ENCODE results near the gene OR52K1. TPM values are rescaled to one million over a fixed set of nuclear protein-coding genes. Genes with fewer than 3 reads are reported as not detected.
"Not testable (repeated sequence)": the region's sequence is repeated elsewhere in the genome, so short reads cannot be mapped to it uniquely, and the experiment has no call there.

Gene OR52K1
- total RNA-seq, 1 donor from 2014 or later: not detected

DNA sequence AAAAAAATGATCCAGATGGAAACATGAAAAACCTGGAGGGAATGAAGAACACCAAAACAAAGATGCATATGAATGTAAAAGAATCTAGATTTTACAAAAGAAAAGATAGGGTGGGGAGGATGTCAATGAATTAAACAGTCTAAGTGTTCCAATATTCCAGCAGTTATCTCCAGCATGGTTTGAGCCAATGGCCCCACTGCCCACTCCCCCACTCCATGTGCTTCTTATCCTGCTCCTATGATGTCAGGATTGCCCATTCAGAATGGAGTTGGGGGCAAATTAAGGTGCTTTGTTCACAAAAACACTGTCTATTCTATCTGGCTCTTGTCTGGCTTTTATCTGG lies 1.2 kb upstream of the OR52K1 start:
- no peak for ATAC-seq (ENCODE audit: poor library complexity)
- DNase-seq: no peak
- intact Hi-C loops (cut with DNase I): no loop called here

DNA sequence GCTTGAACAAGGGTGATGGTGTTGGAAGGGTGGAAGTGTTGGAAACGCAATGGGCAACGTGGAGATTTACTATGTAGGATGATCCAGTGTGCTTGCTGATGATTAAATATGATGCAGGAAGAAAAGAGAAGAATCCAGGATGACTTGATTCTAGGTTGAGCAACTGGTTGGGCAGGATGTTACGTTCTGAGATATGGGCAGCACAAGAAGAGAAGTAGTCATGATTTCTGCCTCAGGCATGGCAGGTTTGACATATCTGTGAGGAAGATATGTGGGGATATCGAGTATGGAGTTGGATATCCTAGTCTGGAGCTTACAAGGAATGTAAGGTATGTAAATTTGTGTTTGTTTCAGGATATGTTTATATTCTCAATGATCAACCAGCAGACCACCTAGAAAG lies 1.9 kb downstream of the OR52K1 start:
- intact Hi-C loops (cut with DNase I): no loop called here
- DNase-seq: no peak
- ATAC-seq (ENCODE audit: poor library complexity): no peak

- DNase-seq; intact Hi-C loops (cut with DNase I); ATAC-seq (ENCODE audit: poor library complexity): not testable (repeated sequence)
These were observed 9.0 kb downstream of the OR52K1 start for GRCh38 chr11:4491405-4491804.

DNA sequence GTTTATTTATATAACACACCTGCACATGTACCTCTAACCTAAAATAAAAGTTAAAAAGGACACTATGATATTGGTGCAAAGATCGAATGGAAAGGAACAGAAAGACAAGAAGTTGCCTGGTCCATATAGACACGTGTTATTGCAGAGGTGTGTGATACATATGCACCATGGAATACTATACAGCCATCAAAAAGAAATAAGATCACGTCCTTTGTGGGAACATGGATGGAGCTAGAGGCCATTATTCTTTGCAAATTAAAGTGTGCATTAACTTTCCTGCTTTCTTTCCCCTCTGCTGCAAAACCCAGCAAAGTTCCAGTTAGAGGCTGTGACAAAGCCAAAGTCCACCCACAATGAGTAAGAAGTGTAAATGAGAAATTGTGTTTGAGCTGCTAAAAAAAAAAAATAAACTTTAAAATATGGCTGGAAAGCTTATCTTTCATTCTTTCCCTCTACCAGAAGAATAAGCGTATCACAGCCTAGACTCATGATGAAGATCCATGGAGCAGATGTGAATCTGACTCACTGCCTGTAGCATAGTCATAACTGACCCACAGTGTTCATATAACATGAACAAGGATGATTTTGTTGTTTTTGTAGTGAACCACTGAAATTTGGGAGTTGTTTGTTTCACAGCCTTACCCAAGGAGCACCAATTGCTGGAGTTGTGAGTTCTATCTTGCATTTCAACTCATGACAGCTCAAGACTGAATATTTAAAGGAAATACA lies 9.6 kb downstream of the OR52K1 start:
- intact Hi-C loops (cut with DNase I): loop anchor here (2.0 kb wide), 1 partner anchor 305 kb away; no protein-coding TSS in a partner anchor
- DNase-seq: no peak
- no peak for ATAC-seq (ENCODE audit: poor library complexity)

DNA sequence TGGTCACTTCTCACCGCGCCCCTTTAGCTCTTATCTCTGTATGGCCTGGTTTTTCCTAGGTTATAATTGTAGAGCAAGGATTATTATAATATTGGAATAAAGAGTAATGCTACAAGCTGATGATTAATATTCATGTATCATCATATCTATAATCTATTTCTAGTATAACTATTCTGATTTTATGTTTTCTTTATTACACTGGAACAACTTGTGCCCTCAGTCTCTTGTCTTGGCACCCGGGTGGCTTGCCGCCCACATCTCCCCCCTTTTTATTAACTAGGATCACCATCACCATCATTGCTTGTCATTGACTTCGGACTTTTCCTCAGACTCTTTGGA lies 11.0 kb downstream of the OR52K1 start:
- no peak for DNase-seq
- ATAC-seq (ENCODE audit: poor library complexity): no peak
- intact Hi-C loops (cut with DNase I): loop anchor here (2.0 kb wide), 1 partner anchor 307 kb away; no protein-coding TSS in a partner anchor

- no peak for ATAC-seq (ENCODE audit: poor library complexity)
- no peak for DNase-seq
- intact Hi-C loops (cut with DNase I): no loop called here
These were observed 13.0 kb downstream of the OR52K1 start for GRCh38 chr11:4495487-4495886.

GRCh38 chr11:4495986-4496385 lies 13.5 kb downstream of the OR52K1 start:
- DNase-seq (no peak), ATAC-seq (ENCODE audit: poor library complexity) (no peak)
- intact Hi-C loops (cut with DNase I): no loop called here

DNA sequence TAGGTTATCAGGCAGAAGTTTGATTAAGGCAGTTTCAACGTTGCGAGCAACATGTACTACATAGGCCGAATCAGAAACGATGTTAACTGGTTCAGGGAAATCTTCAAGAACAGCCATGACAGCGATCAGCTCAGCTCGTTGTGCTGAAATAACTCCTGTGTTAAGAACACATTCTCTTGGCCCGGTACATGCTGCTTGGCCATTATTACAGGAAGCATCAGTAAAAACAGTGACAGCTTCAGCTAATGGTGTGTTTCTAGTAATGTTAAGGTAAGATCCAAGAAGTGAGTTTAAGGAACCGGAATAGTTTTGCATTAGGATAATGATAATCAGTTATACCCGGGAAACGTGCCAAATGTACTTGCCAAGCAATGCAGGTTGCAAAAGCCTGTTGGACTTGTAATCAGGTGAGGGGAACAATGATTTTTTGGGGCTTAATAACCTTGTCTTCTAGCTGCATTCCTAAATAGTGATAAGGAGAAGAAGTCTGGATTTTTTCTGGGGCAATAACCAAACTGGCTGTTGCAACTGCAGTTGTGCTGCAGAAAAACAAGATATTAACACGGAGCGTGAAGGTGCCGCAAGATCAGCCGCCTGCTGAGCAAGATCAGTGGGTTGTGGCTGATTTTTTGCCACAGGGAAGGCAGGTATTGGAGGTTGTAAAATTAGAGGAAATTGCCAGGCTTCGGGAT lies 14.3 kb downstream of the OR52K1 start:
- intact Hi-C loops (cut with DNase I): no loop called here
- DNase-seq: no peak
- ATAC-seq (ENCODE audit: poor library complexity): peak; percentile 46

GRCh38 chr11:4508886-4509285 lies 26.4 kb downstream of the OR52K1 start:
- intact Hi-C loops (cut with DNase I): no loop called here
- ATAC-seq (ENCODE audit: poor library complexity): no peak
- no peak for DNase-seq

DNA sequence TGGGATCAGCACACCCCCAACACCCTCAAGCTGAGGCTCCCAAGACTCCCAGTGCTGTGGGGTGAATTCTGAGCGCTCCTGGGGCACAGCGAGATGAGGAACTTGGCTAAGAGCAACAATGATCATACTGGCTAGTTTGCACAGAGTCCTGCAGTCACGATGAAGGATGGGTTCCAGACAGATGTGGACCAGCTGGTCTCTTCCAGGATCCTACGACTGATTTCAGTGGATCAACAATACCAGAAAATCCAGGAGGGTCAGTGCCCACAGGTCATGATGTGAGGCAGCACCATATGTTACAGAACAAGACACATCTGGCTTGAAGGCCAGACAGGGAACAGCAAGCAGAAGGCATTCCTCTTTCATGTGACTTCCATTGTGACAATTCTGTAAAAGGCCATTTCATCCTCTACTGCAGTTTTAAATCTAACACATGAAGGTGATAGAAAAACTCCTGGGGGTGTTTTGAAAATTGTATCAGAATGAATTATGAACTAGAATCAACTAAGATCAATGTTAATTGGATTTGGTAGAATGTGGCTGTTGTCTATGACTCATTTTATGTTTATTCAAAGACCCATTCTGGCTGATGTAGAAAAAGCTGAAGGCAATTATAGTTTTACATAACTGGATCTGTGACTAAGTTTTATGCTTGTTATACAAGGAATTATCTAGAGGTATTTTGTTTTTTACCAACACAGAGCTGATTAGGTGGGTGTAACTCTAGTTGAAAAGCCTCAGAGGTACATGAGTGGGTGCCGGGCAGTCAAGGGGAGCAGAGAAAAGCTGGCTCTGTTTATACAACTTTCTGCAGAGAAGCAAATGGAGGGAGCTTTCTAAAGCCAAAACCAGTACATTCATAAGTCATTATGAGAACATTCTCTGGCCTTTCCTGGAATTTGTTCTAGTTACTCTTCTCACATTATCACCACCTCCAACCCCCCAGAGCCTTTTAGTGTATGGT lies 29.1 kb downstream of the OR52K1 start:
- no peak for DNase-seq
- no peak for ATAC-seq (ENCODE audit: poor library complexity)
- intact Hi-C loops (cut with DNase I): no loop called here

GRCh38 chr11:4514196-4514595 lies 31.8 kb downstream of the OR52K1 start:
- intact Hi-C loops (cut with DNase I): no loop called here
- ATAC-seq (ENCODE audit: poor library complexity) (no peak), DNase-seq (no peak)

DNA sequence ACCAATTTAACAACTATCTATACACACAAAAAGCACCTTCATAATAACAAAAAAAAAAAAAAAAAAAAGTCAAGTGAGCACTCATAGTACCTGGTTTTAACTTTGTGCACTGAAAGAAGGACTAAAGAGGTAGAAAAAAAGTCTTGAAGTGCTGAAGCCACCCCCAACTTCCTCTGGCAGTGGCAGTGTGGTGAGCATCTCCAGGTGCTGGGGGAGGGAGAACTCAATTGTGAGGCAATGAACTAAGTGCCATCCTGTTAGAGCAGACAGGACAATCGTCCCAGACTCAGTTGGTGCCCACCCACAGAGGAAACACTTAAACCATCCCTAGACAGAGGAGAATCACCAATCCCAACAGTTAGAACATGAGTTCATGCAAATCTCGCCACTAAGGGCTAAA lies 39.9 kb downstream of the OR52K1 start:
- no peak for ATAC-seq (ENCODE audit: poor library complexity)
- no peak for DNase-seq
- intact Hi-C loops (cut with DNase I): no loop called here

GRCh38 chr11:4522752-4523151 lies 40.3 kb downstream of the OR52K1 start:
- intact Hi-C loops (cut with DNase I): no loop called here
- DNase-seq (no peak), ATAC-seq (ENCODE audit: poor library complexity) (no peak)

DNA sequence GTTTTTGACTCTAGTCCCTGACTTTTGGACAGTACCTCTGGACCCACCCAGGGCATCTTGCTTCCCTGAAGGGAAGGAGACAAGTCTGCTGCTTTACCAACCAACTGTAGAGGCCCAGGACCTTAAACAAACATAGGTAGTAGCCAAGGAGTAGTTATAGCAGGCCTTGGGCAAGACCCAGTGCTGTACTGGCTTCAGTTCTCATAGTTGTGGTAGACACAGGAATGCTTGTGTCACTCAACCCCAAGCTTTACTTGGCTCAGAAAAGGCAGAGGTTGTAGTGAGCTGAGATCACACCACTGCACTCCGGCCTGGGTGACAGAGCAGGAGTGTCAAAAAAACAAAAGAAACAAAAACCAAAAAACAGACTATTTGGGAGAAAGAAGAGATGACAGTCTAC lies 41.2 kb downstream of the OR52K1 start:
- intact Hi-C loops (cut with DNase I): no loop called here
- DNase-seq (no peak), ATAC-seq (ENCODE audit: poor library complexity) (no peak)

- no peak for ATAC-seq (ENCODE audit: poor library complexity)
- intact Hi-C loops (cut with DNase I): no loop called here
These were observed 45.5 kb downstream of the OR52K1 start for GRCh38 chr11:4527926-4528325.

DNA sequence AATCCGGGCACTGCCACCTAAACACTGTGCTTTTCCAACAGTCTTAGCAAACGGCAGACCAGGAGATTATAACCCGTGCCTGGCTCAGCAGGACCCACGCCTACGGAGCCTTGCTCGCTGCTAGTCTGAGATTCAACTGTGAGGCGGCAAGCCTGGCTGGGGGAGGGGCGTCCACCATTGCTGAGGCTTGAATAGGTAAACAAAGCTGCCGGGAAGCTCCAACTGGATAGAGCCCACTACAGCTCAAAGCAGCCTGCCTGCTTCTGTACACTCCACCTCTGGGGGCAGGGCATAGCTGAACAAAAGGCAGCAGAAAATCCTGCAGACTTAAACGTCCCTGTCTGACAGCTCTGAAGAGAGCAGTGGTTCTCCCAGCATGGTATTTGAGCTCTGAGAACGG lies 49.2 kb downstream of the OR52K1 start:
- intact Hi-C loops (cut with DNase I); ATAC-seq (ENCODE audit: poor library complexity); DNase-seq: not testable (repeated sequence)

More at GRCh38 chr11:4527926-4528325, 45.5 kb downstream of the OR52K1 start:
- no peak for DNase-seq

- intact Hi-C loops (cut with DNase I): no loop called here
- DNase-seq (peak; percentile 67), ATAC-seq (ENCODE audit: poor library complexity) (peak; percentile 83)
These were observed 57.3 kb downstream of the OR52K1 start for GRCh38 chr11:4539603-4540219.

DNA sequence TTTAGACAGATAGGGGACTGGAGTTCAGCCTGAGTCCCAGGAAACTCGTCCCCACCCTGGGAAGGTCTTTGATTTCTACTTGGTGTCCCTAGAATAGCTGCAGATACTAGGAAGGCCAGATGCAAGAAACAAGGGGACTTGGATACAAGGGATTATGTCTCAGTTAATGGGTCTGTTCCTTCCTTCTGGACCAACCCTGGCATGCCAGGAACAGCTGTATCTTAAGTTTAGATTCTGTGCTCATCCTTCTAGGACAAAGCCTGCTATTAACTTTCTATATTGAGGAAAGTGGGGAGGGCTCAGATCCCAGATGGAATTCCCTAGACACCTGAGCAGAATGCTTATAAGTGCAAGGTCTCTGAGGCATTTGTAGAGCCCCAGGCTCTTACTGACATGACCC lies 58.6 kb downstream of the OR52K1 start:
- intact Hi-C loops (cut with DNase I): no loop called here
- DNase-seq: no peak
- no peak for ATAC-seq (ENCODE audit: poor library complexity)

All from Right ventricle myocardium superior (tissue), 1 donor.